Calu3 (cell line): ENCODE results near the gene TEX2. TPM values are rescaled to one million over a fixed set of nuclear protein-coding genes. Genes with fewer than 3 reads are reported as not detected.

Source experiments
- Bru-seq: library from RNA; stranded (reverse); fragments of 400-500 nt; gene quantifications from one replicate; lab custom pipeline; 2021; lab: Mats Ljungman, UMichigan
- BruChase-seq, 2 experiments: library from RNA; stranded (reverse); fragments of 400-500 nt; gene quantifications; one replicate each; lab custom pipeline; 2021; lab: Mats Ljungman, UMichigan
- BruUV-seq: library from RNA; stranded (reverse); fragments of 400-500 nt; replicated peaks from 2 replicates; lab custom pipeline; 2021; lab: Mats Ljungman, UMichigan
- CTCF ChIA-PET: fragments of 300-600 bp; sonication (Branson Sonifier 250); formaldehyde crosslinking; loops from one replicate; lab custom pipeline; 2022; ENCODE audit warnings: antibody characterized with exemption; lab: Charles Lee
- DNase-seq: peaks from one replicate; pipeline ENCODE4 v3.0.0; 2022
- H3K27ac Mint-ChIP-seq: one replicate; pipeline ENCODE4 v1.8.0; 2022; ENCODE audit warnings: mixed read lengths; ENCODE audit not compliant: unreplicated experiment
- H3K27me3 Mint-ChIP-seq: one replicate; pipeline ENCODE4 v1.8.0; 2022; ENCODE audit warnings: mixed read lengths; ENCODE audit not compliant: unreplicated experiment
- H3K36me3 Mint-ChIP-seq: one replicate; pipeline ENCODE4 v1.8.0; 2022; ENCODE audit warnings: mild to moderate bottlenecking, moderate library complexity, mixed read lengths; ENCODE audit not compliant: insufficient read depth, unreplicated experiment
- H3K4me1 Mint-ChIP-seq: one replicate; pipeline ENCODE4 v1.8.0; 2022; ENCODE audit warnings: mild to moderate bottlenecking, low read depth, mixed read lengths; ENCODE audit not compliant: unreplicated experiment
- H3K4me3 Mint-ChIP-seq: one replicate; pipeline ENCODE4 v1.8.0; 2022; ENCODE audit warnings: mild to moderate bottlenecking, low read depth, moderate library complexity, mixed read lengths; ENCODE audit not compliant: unreplicated experiment
- H3K9me3 Mint-ChIP-seq: one replicate; pipeline ENCODE4 v1.8.0; 2022; ENCODE audit warnings: low read depth, mixed read lengths; ENCODE audit not compliant: unreplicated experiment
- intact Hi-C: fragments of 100-400 bp; cut with micrococcal nuclease; formaldehyde crosslinking; loops from one replicate; pipeline ENCODE4 v1.10.0; 2022; ENCODE audit not compliant: unreplicated experiment
- long read RNA-seq: library from polyadenylated mRNA; stranded (forward); transcript quantifications from one replicate; pipeline ENCODE4 v2.0.0, GENCODE V29; 2022
- total RNA-seq: library from RNA; stranded (reverse); gene quantifications from 2 replicates; pipeline ENCODE4 v1.2.3, GENCODE V29; 2022
- TF ChIP-seq, protein P1 (sequence below): fragments of 200-600 bp; IDR thresholded peaks from one replicate; pipeline ENCODE4 v1.8.0; 2022; ENCODE audit warnings: antibody characterized with exemption; ENCODE audit not compliant: unreplicated experiment

The TEX2 gene, protein sequence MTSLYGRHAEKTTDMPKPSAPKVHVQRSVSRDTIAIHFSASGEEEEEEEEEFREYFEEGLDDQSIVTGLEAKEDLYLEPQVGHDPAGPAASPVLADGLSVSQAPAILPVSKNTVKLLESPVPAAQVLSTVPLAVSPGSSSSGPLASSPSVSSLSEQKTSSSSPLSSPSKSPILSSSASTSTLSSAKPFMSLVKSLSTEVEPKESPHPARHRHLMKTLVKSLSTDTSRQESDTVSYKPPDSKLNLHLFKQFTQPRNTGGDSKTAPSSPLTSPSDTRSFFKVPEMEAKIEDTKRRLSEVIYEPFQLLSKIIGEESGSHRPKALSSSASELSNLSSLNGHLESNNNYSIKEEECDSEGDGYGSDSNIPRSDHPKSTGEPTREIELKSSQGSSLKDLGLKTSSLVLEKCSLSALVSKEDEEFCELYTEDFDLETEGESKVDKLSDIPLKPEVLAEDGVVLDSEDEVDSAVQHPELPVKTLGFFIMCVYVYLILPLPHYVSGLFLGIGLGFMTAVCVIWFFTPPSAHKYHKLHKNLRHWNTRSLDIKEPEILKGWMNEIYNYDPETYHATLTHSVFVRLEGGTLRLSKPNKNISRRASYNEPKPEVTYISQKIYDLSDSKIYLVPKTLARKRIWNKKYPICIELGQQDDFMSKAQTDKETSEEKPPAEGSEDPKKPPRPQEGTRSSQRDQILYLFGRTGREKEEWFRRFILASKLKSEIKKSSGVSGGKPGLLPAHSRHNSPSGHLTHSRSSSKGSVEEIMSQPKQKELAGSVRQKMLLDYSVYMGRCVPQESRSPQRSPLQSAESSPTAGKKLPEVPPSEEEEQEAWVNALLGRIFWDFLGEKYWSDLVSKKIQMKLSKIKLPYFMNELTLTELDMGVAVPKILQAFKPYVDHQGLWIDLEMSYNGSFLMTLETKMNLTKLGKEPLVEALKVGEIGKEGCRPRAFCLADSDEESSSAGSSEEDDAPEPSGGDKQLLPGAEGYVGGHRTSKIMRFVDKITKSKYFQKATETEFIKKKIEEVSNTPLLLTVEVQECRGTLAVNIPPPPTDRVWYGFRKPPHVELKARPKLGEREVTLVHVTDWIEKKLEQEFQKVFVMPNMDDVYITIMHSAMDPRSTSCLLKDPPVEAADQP
- total RNA-seq = 12.3 and 13.4 TPM in 2 replicates
- percentile 51 among the genes with signal in this experiment for Bru-seq, nascent RNA
- BruChase-seq, experiment 1, labeled RNA remaining after a 6-hour chase = percentile 47 among the genes with signal in this experiment
- percentile 44 among the genes with signal in this experiment for BruChase-seq, experiment 2, labeled RNA remaining after a 2-hour chase
- long read RNA-seq, full-length matches to known transcripts = 5 of 11 reads
- long read RNA-seq, partial matches to known transcripts = 2 of 11 reads
- long read RNA-seq, other reads (novel, unspliced or antisense) = 4 of 11 reads

- Mint-ChIP-seq H3K27me3 (peaks cover 16% of the 10 kb centered on the region), H3K27ac (peak within 1 kb of the TSS; percentile 20), H3K4me3 (peak within 1 kb of the TSS; percentile 85), H3K36me3 (peaks cover 25% of the 10 kb centered on the region), H3K4me1 (peaks cover 13% of the 10 kb centered on the region), H3K9me3 (no peaks in the 10 kb centered on the region)
- TF ChIP-seq, protein P1, sequence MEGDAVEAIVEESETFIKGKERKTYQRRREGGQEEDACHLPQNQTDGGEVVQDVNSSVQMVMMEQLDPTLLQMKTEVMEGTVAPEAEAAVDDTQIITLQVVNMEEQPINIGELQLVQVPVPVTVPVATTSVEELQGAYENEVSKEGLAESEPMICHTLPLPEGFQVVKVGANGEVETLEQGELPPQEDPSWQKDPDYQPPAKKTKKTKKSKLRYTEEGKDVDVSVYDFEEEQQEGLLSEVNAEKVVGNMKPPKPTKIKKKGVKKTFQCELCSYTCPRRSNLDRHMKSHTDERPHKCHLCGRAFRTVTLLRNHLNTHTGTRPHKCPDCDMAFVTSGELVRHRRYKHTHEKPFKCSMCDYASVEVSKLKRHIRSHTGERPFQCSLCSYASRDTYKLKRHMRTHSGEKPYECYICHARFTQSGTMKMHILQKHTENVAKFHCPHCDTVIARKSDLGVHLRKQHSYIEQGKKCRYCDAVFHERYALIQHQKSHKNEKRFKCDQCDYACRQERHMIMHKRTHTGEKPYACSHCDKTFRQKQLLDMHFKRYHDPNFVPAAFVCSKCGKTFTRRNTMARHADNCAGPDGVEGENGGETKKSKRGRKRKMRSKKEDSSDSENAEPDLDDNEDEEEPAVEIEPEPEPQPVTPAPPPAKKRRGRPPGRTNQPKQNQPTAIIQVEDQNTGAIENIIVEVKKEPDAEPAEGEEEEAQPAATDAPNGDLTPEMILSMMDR = no peak
- CTCF ChIA-PET = interaction anchor here (0.9 kb wide), 1 partner anchor 117 kb away, joined by 3 read pairs; no protein-coding TSS in a partner anchor
- DNase-seq = peak; percentile 86
- no TSS peak for BruUV-seq
- intact Hi-C loops = no loop called here
Observed at GRCh38 chr17:64263000-64263766, at the start of gene TEX2. TEX2 (minus strand) TSS chr17:64263260; CDS start chr17:64214217, 49,043 bp downstream.

DNA sequence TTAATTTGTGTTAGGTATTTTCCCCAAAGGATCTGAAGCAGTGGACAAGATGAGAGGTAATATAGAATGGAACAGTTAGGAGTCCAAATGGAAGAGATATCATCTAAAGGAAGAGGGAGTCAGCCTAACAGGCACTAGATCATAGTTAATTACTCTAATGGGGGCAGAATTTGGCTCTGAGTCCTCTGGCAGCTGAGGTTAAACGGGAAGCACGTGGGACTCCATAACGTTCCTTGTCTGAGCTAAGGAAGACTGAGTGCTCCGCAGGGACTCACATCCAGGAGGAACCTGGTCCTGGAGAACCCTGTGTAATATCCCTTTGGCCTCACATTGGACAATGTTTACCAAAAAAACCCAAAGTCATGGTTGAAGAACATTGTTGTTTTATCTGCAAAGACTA lies 46.6 kb upstream of the TEX2 start:
- TF ChIP-seq, protein P1 = no peak
- Mint-ChIP-seq H3K9me3 (no peaks in the 10 kb centered on the region), H3K36me3 (no peaks in the 10 kb centered on the region), H3K27ac (no peak overlapping the region), H3K4me3 (no peak overlapping the region), H3K4me1 (no peaks in the 10 kb centered on the region), H3K27me3 (no peaks in the 10 kb centered on the region)
- DNase-seq = no peak
- intact Hi-C loops = no loop called here
- no TSS peak for BruUV-seq
- CTCF ChIA-PET = interaction anchor here (0.6 kb wide), 1 partner anchor 110 kb away, joined by 3 read pairs; no protein-coding TSS in a partner anchor

GRCh38 chr17:64309021-64309420 lies 46.0 kb upstream of the TEX2 start:
- H3K27ac Mint-ChIP-seq = no peak overlapping the region
- H3K27me3 Mint-ChIP-seq = no peaks in the 10 kb centered on the region
- BruUV-seq = no TSS peak
- no peaks in the 10 kb centered on the region for H3K36me3 Mint-ChIP-seq
- H3K9me3 Mint-ChIP-seq = no peaks in the 10 kb centered on the region
- no peak overlapping the region for H3K4me3 Mint-ChIP-seq
- CTCF ChIA-PET = interaction anchor here (0.6 kb wide), 1 partner anchor 111 kb away, joined by 3 read pairs; no protein-coding TSS in a partner anchor
- H3K4me1 Mint-ChIP-seq = no peaks in the 10 kb centered on the region
- TF ChIP-seq, protein P1 = no peak
- no peak for DNase-seq
- intact Hi-C loops = no loop called here
